HepG2 (cell line): Measurements from ENCODE around the gene TTC31. TPM values are rescaled to one million over a fixed set of nuclear protein-coding genes. Genes with fewer than 3 reads are reported as not detected.

Experiments used
- CREM ChIP-seq, 2 experiments: sonication (generic) in 1 of 2; formaldehyde crosslinking in 1 of 2; IDR thresholded peaks; 2 replicates each; pipeline versions ENCODE4 v1.4.0 to v1.6.1; 2016 to 2020; ENCODE audit warnings: antibody characterized with exemption in 1 of 2, mild to moderate bottlenecking in 1 of 2, missing genetic modification reagents in 1 of 2
- GATA4 ChIP-seq: sonication (generic); IDR thresholded peaks from 2 replicates; pipeline ENCODE4 v1.6.1; 2016; ENCODE audit warnings: antibody characterized with exemption, low read depth, borderline replicate concordance
- HNF4A ChIP-seq: sonication (generic); formaldehyde crosslinking; IDR thresholded peaks from 2 replicates; pipeline ENCODE4 v1.4.0; 2020; ENCODE audit warnings: missing genetic modification reagents
- JUND ChIP-seq: sonication (generic); formaldehyde crosslinking; IDR thresholded peaks from 2 replicates; pipeline ENCODE4 v1.8.0; 2022; ENCODE audit warnings: mild to moderate bottlenecking, missing genetic modification reagents
- KAT7 ChIP-seq: IDR thresholded peaks from 2 replicates; pipeline ENCODE4 v1.6.1; 2018; ENCODE audit warnings: borderline replicate concordance, missing compliant biosample characterization
- KLF16 ChIP-seq, 2 experiments: sonication (generic) in 1 of 2; formaldehyde crosslinking in 1 of 2; IDR thresholded peaks; 2 replicates each; pipeline versions ENCODE4 v1.6.1 to v1.8.0; 2016 to 2023; ENCODE audit warnings: missing genetic modification reagents in 2 of 2, missing compliant biosample characterization in 1 of 2
- MAFG ChIP-seq: sonication (generic); formaldehyde crosslinking; IDR thresholded peaks from 2 replicates; pipeline ENCODE4 v1.5.1; 2020; ENCODE audit warnings: mild to moderate bottlenecking, missing genetic modification reagents
- MTA3 ChIP-seq: sonication (generic); formaldehyde crosslinking; IDR thresholded peaks from 2 replicates; pipeline ENCODE4 v1.4.0; 2020; ENCODE audit warnings: missing genetic modification reagents
- MYNN ChIP-seq: sonication (generic); formaldehyde crosslinking; IDR thresholded peaks from 2 replicates; pipeline ENCODE4 v1.4.0; 2020; ENCODE audit warnings: mild to moderate bottlenecking, low read depth, missing genetic modification reagents
- NCOR1 ChIP-seq: fragments of 200-600 bp; sonication (generic); IDR thresholded peaks from 2 replicates; pipeline ENCODE4 v1.7.0; 2017; ENCODE audit warnings: antibody characterized with exemption, low read length, borderline replicate concordance
- NFIC ChIP-seq: IDR thresholded peaks from 2 replicates; pipeline ENCODE4 v1.6.1; 2012; ENCODE audit warnings: mild to moderate bottlenecking, low read length, inconsistent platforms
- PITX1 ChIP-seq: sonication (generic); formaldehyde crosslinking; IDR thresholded peaks from 2 replicates; pipeline ENCODE4 v1.5.1; 2020; ENCODE audit warnings: mild to moderate bottlenecking, missing genetic modification reagents
- POLR2A ChIP-seq, 2 experiments: IDR thresholded peaks; 2 replicates each; pipeline ENCODE4 v1.6.1; 2011; ENCODE audit warnings: low read depth in 2 of 2, low read length in 2 of 2, mild to moderate bottlenecking in 1 of 2, moderate library complexity in 1 of 2; ENCODE audit not compliant: insufficient read depth in 1 of 2
- SAP130 ChIP-seq: IDR thresholded peaks from 2 replicates; pipeline ENCODE4 v1.6.1; 2016; ENCODE audit warnings: low read depth
- SIN3B ChIP-seq: fragments of 150-350 bp; IDR thresholded peaks from 2 replicates; pipeline ENCODE4 v1.6.1; 2014; ENCODE audit warnings: low read length
- SOX5 ChIP-seq: IDR thresholded peaks from 2 replicates; pipeline ENCODE4 v1.6.1; 2016; ENCODE audit warnings: borderline replicate concordance
- YEATS4 ChIP-seq: sonication (generic); formaldehyde crosslinking; IDR thresholded peaks from 2 replicates; pipeline ENCODE4 v1.4.0; 2020; ENCODE audit warnings: missing genetic modification reagents, borderline replicate concordance
- ZC3H13 ChIP-seq: sonication (generic); formaldehyde crosslinking; IDR thresholded peaks from 2 replicates; pipeline ENCODE4 v1.8.1; 2023; ENCODE audit warnings: mild to moderate bottlenecking, missing genetic modification reagents, moderate library complexity
- ZFP36 ChIP-seq: fragments of 150-350 bp; IDR thresholded peaks from 2 replicates; pipeline ENCODE4 v1.6.1; 2018; ENCODE audit warnings: borderline replicate concordance, low read length, low read depth; ENCODE audit not compliant: partially characterized antibody
- ZNF24 ChIP-seq: fragments of 450-650 bp; IDR thresholded peaks from 2 replicates; pipeline ENCODE4 v1.6.1; 2017; ENCODE audit warnings: antibody characterized with exemption, mild to moderate bottlenecking
- ZNF292 ChIP-seq: sonication (generic); formaldehyde crosslinking; IDR thresholded peaks from 2 replicates; pipeline ENCODE4 v1.8.1; 2022; ENCODE audit warnings: mild to moderate bottlenecking, low read depth, missing genetic modification reagents, borderline replicate concordance
- ZNF33A ChIP-seq: sonication (generic); formaldehyde crosslinking; IDR thresholded peaks from 2 replicates; pipeline ENCODE4 v1.5.1; 2020; ENCODE audit warnings: missing genetic modification reagents, mild to moderate bottlenecking, moderate library complexity, borderline replicate concordance
- ZNF577 ChIP-seq: sonication (generic); formaldehyde crosslinking; IDR thresholded peaks from 2 replicates; pipeline ENCODE4 v1.4.0; 2020; ENCODE audit warnings: mild to moderate bottlenecking, low read depth, missing genetic modification reagents, borderline replicate concordance
- ZNF672 ChIP-seq: sonication (generic); formaldehyde crosslinking; IDR thresholded peaks from 2 replicates; pipeline ENCODE4 v1.8.1; 2022; ENCODE audit warnings: missing genetic modification reagents
- ZNF713 ChIP-seq: sonication (generic); formaldehyde crosslinking; IDR thresholded peaks from 2 replicates; pipeline ENCODE4 v1.4.0; 2020; ENCODE audit warnings: mild to moderate bottlenecking, missing genetic modification reagents
- ZNF879 ChIP-seq: sonication (generic); formaldehyde crosslinking; IDR thresholded peaks from 2 replicates; pipeline ENCODE4 v1.8.1; 2023; ENCODE audit warnings: missing genetic modification reagents
- polyA plus RNA-seq, 8 experiments: library from polyadenylated mRNA; depleted of rRNA in 3 of 8; stranded (reverse) in 7 of 8; unstranded in 1 of 8; fragments of >200 nt; fragmentation: Illumina TruSeq in 4 of 8; extraction: Trizol in 4 of 8; gene quantifications; 2 replicates each; pipeline versions ENCODE4 v1.2.1 to v1.2.3, GENCODE V29; 2011 to 2016; ENCODE audit warnings: low read depth in 4 of 8, missing spikeins in 1 of 8, mixed read lengths in 1 of 8; ENCODE audit not compliant: insufficient read depth in 1 of 8
- total RNA-seq, 5 experiments: library from RNA; depleted of rRNA; stranded (reverse); fragments of >200 nt; fragmentation: Illumina TruSeq; extraction: Trizol; gene quantifications; 2 replicates each; pipeline ENCODE4 v1.2.3, GENCODE V29; 2016; ENCODE audit warnings: low read depth in 1 of 5
- TF ChIP-seq, protein P1 (sequence below): sonication (generic); formaldehyde crosslinking; IDR thresholded peaks from 2 replicates; pipeline ENCODE4 v1.4.0; 2020; ENCODE audit warnings: missing genetic modification reagents
- TF ChIP-seq, protein P2 (sequence below): IDR thresholded peaks from 2 replicates; pipeline ENCODE4 v1.6.1; 2012; ENCODE audit warnings: low read depth, low read length, improper control_type of control experiment

Gene TTC31
- total and polyA plus RNA-seq, 2 of the 13 experiments (the other 11 are each of a cell fraction or from before 2014, with no cell fraction given): 28.3 to 39.5 TPM

DNA sequence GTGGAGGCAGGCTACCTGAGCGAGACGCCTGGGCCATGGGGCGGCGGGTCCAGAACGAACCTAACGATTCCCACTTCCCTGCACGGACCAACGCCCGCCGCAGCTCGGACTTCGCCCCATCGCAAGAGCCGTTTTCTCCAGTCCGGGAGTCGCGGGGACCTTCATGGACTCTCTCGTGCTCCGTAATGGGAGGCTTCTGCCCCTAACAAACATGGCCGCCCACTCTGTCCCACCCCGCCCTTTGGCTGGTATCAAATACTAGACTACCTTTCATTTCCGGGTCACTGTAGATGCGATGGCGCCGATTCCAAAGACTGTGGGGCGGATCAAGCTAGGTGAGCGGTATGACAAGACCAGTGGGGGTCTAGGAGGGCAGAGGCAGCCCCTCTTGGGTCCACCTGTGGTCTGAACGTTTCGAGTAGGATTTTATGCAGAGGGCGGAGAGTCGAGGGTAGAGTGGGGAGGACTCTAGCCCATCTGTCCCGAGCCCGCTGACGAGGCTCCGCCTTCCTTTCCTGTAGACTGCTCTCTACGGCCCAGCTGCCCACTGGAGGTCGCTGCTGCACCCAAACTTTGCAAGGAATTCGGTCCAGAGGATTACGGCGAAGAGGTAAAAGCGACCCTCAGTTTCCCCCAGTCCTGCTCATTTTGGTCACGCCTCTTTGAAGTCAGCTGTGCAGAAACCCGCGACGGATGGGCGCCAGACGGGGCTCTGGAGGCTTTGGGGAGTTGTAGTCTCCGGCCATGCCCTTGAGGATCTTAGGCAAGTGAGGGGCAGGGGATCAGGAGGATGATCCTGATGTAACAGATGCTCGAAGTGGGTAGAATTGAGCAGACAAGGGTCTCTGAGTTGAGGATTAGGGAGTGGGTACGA is at the start of gene TTC31, which contains the start of gene CCDC142 (continued):
- TF ChIP-seq, protein P1, sequence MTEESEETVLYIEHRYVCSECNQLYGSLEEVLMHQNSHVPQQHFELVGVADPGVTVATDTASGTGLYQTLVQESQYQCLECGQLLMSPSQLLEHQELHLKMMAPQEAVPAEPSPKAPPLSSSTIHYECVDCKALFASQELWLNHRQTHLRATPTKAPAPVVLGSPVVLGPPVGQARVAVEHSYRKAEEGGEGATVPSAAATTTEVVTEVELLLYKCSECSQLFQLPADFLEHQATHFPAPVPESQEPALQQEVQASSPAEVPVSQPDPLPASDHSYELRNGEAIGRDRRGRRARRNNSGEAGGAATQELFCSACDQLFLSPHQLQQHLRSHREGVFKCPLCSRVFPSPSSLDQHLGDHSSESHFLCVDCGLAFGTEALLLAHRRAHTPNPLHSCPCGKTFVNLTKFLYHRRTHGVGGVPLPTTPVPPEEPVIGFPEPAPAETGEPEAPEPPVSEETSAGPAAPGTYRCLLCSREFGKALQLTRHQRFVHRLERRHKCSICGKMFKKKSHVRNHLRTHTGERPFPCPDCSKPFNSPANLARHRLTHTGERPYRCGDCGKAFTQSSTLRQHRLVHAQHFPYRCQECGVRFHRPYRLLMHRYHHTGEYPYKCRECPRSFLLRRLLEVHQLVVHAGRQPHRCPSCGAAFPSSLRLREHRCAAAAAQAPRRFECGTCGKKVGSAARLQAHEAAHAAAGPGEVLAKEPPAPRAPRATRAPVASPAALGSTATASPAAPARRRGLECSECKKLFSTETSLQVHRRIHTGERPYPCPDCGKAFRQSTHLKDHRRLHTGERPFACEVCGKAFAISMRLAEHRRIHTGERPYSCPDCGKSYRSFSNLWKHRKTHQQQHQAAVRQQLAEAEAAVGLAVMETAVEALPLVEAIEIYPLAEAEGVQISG (CRISPR knock-in tag): peak; percentile 97
- TF ChIP-seq HNF4A: peak; percentile 93
- no peak for TF ChIP-seq NFIC
- no peak for TF ChIP-seq JUND (CRISPR knock-in tag)
- peak; percentile 55; the same call in 1 of the 2 replicates for TF ChIP-seq NCOR1
- TF ChIP-seq MTA3: no peak
- peak; percentile 98 for TF ChIP-seq SIN3B
- TF ChIP-seq PITX1 (CRISPR knock-in tag): peak; percentile 86
- no peak for TF ChIP-seq ZNF879 (CRISPR knock-in tag)
- no peak for TF ChIP-seq ZNF24
- peak; percentile 20; the same call in 1 of the 2 replicates for TF ChIP-seq GATA4
- no peak for TF ChIP-seq MYNN
- no peak for TF ChIP-seq ZNF577 (CRISPR knock-in tag)
- TF ChIP-seq, protein P2, sequence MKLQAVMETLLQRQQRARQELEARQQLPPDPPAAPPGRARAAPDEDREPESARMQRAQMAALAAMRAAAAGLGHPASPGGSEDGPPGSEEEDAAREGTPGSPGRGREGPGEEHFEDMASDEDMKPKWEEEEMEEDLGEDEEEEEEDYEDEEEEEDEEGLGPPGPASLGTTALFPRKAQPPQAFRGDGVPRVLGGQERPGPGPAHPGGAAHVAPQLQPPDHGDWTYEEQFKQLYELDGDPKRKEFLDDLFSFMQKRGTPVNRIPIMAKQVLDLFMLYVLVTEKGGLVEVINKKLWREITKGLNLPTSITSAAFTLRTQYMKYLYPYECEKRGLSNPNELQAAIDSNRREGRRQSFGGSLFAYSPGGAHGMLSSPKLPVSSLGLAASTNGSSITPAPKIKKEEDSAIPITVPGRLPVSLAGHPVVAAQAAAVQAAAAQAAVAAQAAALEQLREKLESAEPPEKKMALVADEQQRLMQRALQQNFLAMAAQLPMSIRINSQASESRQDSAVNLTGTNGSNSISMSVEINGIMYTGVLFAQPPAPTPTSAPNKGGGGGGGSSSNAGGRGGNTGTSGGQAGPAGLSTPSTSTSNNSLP: peak; percentile 80
- TF ChIP-seq KLF16 (CRISPR knock-in tag; IDR thresholded peaks at IDR 0.05): peak in 1 of 2 experiments; percentile 96; a peak in 2 of 4 replicates
- no peak for TF ChIP-seq ZNF292 (CRISPR knock-in tag)
- TF ChIP-seq ZFP36: no peak
- TF ChIP-seq POLR2A (IDR thresholded peaks at IDR 0.05; ENCODE audit: insufficient read depth in 1 of 2, low read depth in 2 of 2, low read length in 2 of 2): peak; percentile 75 to 89
- peak; percentile 99 for TF ChIP-seq SAP130 (CRISPR knock-in tag)
- TF ChIP-seq ZNF33A: no peak
- TF ChIP-seq CREM (IDR thresholded peaks at IDR 0.05): peak; percentile 98
- TF ChIP-seq CREM (CRISPR knock-in tag; IDR thresholded peaks at IDR 0.05): no peak
- peak; percentile 38; the same call in 1 of the 2 replicates for TF ChIP-seq SOX5
- TF ChIP-seq MAFG: no peak
- 0 out of 2 replicates have a peak, but pooled peaks have one; percentile 62 for TF ChIP-seq ZNF672 (CRISPR knock-in tag)
- peak; percentile 93; the same call in 1 of the 2 replicates for TF ChIP-seq KAT7 (CRISPR knock-in tag)
- 0 out of 2 replicates have a peak, but pooled peaks have one; percentile 28 for TF ChIP-seq ZNF713
- TF ChIP-seq YEATS4 (CRISPR knock-in tag): peak; percentile 93
- peak; percentile 98 for TF ChIP-seq ZC3H13
